C4-2B (cell line): ENCODE measurements around the gene IL16.

ENCODE experiments used
- CTCF ChIP-seq: fragments of 450-650 bp; conservative IDR thresholded peaks from 2 replicates; pipeline ENCODE4 v1.5.1; 2017; ENCODE audit warnings: mild to moderate bottlenecking
- ZFX ChIP-seq: fragments of 450-650 bp; IDR thresholded peaks from 2 replicates; pipeline ENCODE4 v1.6.1; 2017

GRCh38 chr15:81188354-81188753 is 8.3 kb upstream of the IL16 start:
- TF ChIP-seq CTCF (no peak), ZFX (no peak)
